Measurements from ENCODE around the gene SNX10. TPM values are rescaled to one million over a fixed set of nuclear protein-coding genes. Genes with fewer than 3 reads are reported as not detected.

Gene SNX10
- total and polyA plus RNA-seq, 2 of the 4 experiments (the other 2 are of a cell fraction) = not detected

GRCh38 chr7:26369593-26369992 lies 77.9 kb downstream of the SNX10 start:
- no peaks in the 10 kb centered on the region for H3K4me1 ChIP-seq (ENCODE audit: control insufficient read depth, insufficient read depth, low read length)
- H2BK5ac ChIP-seq (ENCODE audit: low read depth, low read length, poor library complexity, severe bottlenecking) = no peak overlapping the region
- intact Hi-C loops (cut with micrococcal nuclease) = loop anchor here (1.0 to 5.0 kb wide), 4 partner anchors 172 to 792 kb away; partner anchors contain the start of gene HOXA5
- DNase-seq (peak; percentile 43), ATAC-seq (ENCODE audit: low read depth) (peak; percentile 86)
- TF ChIP-seq, protein P1, sequence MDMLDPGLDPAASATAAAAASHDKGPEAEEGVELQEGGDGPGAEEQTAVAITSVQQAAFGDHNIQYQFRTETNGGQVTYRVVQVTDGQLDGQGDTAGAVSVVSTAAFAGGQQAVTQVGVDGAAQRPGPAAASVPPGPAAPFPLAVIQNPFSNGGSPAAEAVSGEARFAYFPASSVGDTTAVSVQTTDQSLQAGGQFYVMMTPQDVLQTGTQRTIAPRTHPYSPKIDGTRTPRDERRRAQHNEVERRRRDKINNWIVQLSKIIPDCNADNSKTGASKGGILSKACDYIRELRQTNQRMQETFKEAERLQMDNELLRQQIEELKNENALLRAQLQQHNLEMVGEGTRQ (IDR thresholded peaks at IDR 0.05; ENCODE audit: low read depth, low read length) = no peak
- no peak for TF ChIP-seq MAZ (IDR thresholded peaks at IDR 0.05; ENCODE audit: borderline replicate concordance, low read depth, low read length)
- TF ChIP-seq RAD21 (IDR thresholded peaks at IDR 0.05; ENCODE audit: low read length) = peak; percentile 59
- TF ChIP-seq, protein P2, sequence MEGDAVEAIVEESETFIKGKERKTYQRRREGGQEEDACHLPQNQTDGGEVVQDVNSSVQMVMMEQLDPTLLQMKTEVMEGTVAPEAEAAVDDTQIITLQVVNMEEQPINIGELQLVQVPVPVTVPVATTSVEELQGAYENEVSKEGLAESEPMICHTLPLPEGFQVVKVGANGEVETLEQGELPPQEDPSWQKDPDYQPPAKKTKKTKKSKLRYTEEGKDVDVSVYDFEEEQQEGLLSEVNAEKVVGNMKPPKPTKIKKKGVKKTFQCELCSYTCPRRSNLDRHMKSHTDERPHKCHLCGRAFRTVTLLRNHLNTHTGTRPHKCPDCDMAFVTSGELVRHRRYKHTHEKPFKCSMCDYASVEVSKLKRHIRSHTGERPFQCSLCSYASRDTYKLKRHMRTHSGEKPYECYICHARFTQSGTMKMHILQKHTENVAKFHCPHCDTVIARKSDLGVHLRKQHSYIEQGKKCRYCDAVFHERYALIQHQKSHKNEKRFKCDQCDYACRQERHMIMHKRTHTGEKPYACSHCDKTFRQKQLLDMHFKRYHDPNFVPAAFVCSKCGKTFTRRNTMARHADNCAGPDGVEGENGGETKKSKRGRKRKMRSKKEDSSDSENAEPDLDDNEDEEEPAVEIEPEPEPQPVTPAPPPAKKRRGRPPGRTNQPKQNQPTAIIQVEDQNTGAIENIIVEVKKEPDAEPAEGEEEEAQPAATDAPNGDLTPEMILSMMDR (conservative IDR thresholded peaks at IDR 0.05; ENCODE audit: low read depth, low read length) = peak; percentile 72
- TF ChIP-seq BHLHE40 (IDR thresholded peaks at IDR 0.05; ENCODE audit: low read depth, low read length) = no peak
- no peak for TF ChIP-seq CHD1 (IDR thresholded peaks at IDR 0.05; ENCODE audit: low read depth, low read length)
- no peak for TF ChIP-seq CEBPB (IDR thresholded peaks at IDR 0.05; ENCODE audit: low read depth, low read length)
- no peak for TF ChIP-seq POLR2A (IDR thresholded peaks at IDR 0.05; ENCODE audit: low read depth, low read length)
- peak; percentile 86 for TF ChIP-seq SMC3 (IDR thresholded peaks at IDR 0.05; ENCODE audit: low read depth, low read length)
- TF ChIP-seq NFE2L2 (IDR thresholded peaks at IDR 0.05; ENCODE audit: low read depth, low read length) = no peak
- no peak for TF ChIP-seq FOS (IDR thresholded peaks at IDR 0.05; ENCODE audit: low read depth, low read length)
- no peak for TF ChIP-seq MXI1 (IDR thresholded peaks at IDR 0.05; ENCODE audit: borderline replicate concordance, low read depth, low read length)
- no peak for TF ChIP-seq RFX5 (IDR thresholded peaks at IDR 0.05; ENCODE audit: low read depth, low read length)
- no peak for TF ChIP-seq ELK1 (IDR thresholded peaks at IDR 0.05; ENCODE audit: borderline replicate concordance, low read depth, low read length)
- no peak for TF ChIP-seq RCOR1 (IDR thresholded peaks at IDR 0.05; ENCODE audit: insufficient replicate concordance, low read length)
- no peak for TF ChIP-seq MAFK (IDR thresholded peaks at IDR 0.05; ENCODE audit: low read depth, low read length)
- H4K91ac ChIP-seq (ENCODE audit: insufficient read depth, low read depth, low read length) = no peak overlapping the region
- in situ Hi-C loops (cut with MboI; ENCODE audit: low sequenced_read_pairs) = loop anchor here (5.0 to 10.0 kb wide), 4 partner anchors 275 to 788 kb away; partner anchors contain the start of gene HOXA7
- H4K5ac ChIP-seq (ENCODE audit: low read depth, low read length) = no peak overlapping the region
- H3K14ac ChIP-seq (replicated peaks; ENCODE audit: low read depth, low read length) = no peak overlapping the region
- dilution Hi-C loops (cut with HindIII; ENCODE audit: low sequenced_read_pairs, unreplicated experiment) = no loop called here
- H4K8ac ChIP-seq (ENCODE audit: low read depth in 2 of 2, low read length in 2 of 2) = no peak overlapping the region
- no peak overlapping the region for H2BK120ac ChIP-seq (ENCODE audit: low read depth, low read length)
- no TSS peak for BruUV-seq (replicated peaks)
- no peak overlapping the region for H3K23ac ChIP-seq (ENCODE audit: low read depth, low read length)
- no peak overlapping the region for H2BK20ac ChIP-seq (ENCODE audit: low read depth, low read length)
- whole genome bisulfite sequencing, 2 experiments (ENCODE audit: extremely low coverage in 2 of 2, insufficient read length in 1 of 2) = no CpG with 5 or more reads among the region's 4 CpGs
- no peak overlapping the region for H2AK9ac ChIP-seq (replicated peaks; ENCODE audit: low read depth, low read length, poor library complexity)
- H3K27ac ChIP-seq (ENCODE audit: insufficient read depth, low read length) = no peak overlapping the region
- no peak overlapping the region for H3K56ac ChIP-seq (ENCODE audit: extremely low read depth, insufficient read depth, low read length)
- H3K9ac ChIP-seq (ENCODE audit: low read depth, low read length) = no peak overlapping the region
- no peaks in the 10 kb centered on the region for H3K9me1 ChIP-seq (ENCODE audit: insufficient read depth, low read length)
- no peaks in the 10 kb centered on the region for H3K79me1 ChIP-seq (ENCODE audit: low read depth in 1 of 2, low read length in 2 of 2)
- H3K4me2 ChIP-seq (ENCODE audit: low read depth, low read length) = no peak overlapping the region
- no peaks in the 10 kb centered on the region for H4K20me1 ChIP-seq (ENCODE audit: insufficient read depth, low read length)
- no peaks in the 10 kb centered on the region for H3K36me3 ChIP-seq (ENCODE audit: control insufficient read depth, insufficient read depth, low read length)
- no peak overlapping the region for H2AFZ ChIP-seq (replicated peaks; ENCODE audit: low read length, poor library complexity)
- H3K18ac ChIP-seq (ENCODE audit: low read depth, low read length) = no peak overlapping the region
- H3K4me3 ChIP-seq (ENCODE audit: insufficient read depth, low read depth, low read length) = no peak overlapping the region
- ChIA-PET CTCF (interaction anchor here (0.6 to 2.9 kb wide), 28 partner anchors 8 to 793 kb away, joined by 3 to 33 read pairs (median 4); partner anchors contain the start of genes HOXA5 and HOXA7), POLR2A (ENCODE audit: unreplicated experiment) (no interaction called here)
- no peak overlapping the region for H2BK15ac ChIP-seq (ENCODE audit: low read depth, low read length)
- peaks cover 14% of the 10 kb centered on the region for H3K27me3 ChIP-seq (ENCODE audit: control insufficient read depth, insufficient read depth, low read length)
- no peaks in the 10 kb centered on the region for H3K9me3 ChIP-seq (ENCODE audit: control insufficient read depth, insufficient read depth, low read length)
- H2AK5ac ChIP-seq (ENCODE audit: low read depth, low read length) = no peak overlapping the region
- H3K4ac ChIP-seq (ENCODE audit: low read depth, low read length) = no peak overlapping the region

Measured in IMR-90 (cell line).